IPS-NIHi11 (cell line): ENCODE measurements around the gene ARID1A.

Experiments used
- DNase-seq: peaks from one replicate; pipeline ENCODE4 v3.0.0; 2012; ENCODE audit warnings: mixed read lengths, low spot score

Gene ARID1A

DNA sequence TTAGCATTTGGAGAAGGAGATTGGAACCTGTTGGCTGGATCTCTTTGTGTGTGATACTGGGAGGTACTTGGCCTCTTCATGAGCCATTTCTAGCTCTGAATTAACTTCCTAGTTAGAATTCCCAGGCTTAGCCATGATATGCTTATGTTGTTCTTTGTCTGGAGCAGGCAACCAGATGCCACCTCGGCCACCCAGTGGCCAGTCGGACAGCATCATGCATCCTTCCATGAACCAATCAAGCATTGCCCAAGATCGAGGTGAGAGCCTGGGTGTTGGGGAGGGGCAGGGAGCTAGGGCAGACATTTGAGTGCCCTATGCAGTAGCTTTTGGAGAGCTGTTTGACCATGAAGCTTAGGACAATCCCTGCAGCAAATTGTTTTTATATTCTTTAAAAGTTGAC is 65.4 kb downstream of the ARID1A start:
- DNase-seq: no peak

DNA sequence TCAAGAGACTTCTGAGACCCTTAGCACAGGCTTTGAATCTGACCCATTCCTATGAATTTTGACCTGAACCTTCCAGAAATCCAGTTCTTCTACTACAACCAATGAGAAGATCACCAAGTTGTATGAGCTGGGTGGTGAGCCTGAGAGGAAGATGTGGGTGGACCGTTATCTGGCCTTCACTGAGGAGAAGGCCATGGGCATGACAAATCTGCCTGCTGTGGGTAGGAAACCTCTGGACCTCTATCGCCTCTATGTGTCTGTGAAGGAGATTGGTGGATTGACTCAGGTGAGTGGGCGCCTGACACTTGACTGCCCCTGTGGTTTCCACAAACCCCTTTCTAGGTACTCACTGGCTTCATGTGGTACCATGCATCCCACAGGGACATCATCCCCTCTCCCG is 71.9 kb downstream of the ARID1A start:
- no peak for DNase-seq

DNA sequence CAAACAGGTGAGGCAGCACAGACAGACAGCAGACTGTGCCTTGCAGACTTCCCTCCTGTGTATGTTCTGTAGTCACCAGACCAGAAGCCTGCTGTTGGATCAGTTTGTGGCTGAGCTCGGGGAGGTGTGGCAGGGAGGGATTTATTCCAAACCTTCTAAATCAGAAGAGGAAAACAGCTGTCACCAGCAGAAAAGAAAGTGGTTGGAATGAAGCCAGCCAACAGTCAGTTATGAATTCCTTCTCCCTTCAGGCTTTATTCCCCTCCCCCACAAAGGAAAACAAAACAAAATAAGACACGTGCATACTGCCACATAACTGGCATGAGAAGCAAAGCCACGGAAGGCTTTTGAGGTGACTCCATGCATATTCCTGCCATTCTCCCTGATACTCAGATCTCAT is 72.9 kb downstream of the ARID1A start:
- no peak for DNase-seq

DNA sequence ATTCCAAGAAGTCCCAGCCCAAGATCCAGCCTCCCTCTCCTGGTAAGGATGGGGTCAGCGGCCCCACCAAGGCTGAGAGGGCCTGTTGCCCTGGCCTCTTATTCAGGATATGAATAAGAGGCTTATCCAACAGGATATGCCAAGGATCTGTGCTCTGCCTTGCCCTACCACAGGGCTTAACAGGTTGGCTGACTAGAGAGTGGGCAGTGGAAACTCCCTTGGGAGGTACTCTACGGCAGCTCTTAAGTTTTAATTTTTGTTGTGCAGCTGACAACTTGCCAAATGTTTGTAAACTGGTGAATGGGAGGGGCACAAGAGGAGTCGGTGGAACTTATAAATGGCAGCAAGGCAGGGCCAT is 75.4 kb downstream of the ARID1A start:
- no peak for DNase-seq

DNA sequence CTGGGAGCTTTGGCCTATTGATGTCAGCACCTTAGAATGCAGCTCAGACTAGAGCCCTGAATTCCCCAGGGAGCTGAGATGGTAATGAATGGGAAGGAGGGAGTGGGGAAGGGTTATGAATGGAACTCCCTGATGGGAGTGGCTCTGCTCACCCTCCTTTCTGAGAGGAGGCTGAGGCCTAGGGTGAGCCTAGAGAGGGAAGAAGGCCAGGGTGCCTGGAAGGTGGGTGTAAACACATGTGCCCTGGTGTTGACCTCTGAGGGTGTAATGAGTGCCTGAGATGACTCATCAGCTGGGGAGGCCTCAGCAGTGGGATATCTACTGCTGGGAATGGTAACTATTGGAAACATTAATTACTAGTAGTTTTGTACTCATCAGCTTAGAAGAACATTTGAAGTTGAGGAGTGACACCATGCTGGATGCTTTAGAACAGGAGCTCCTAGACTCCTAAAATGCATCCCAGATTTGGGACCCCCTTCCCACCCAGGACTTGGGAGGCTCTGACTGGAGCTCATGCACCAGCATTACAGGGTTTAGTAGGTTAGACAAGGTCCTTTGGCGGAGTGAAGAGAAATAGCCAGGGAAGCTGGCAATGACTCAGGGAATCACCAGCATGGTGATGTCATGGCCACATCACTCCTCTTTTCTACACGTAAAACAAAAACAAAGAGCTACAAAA is 76.0 kb downstream of the ARID1A start:
- DNase-seq: peak; percentile 37

DNA sequence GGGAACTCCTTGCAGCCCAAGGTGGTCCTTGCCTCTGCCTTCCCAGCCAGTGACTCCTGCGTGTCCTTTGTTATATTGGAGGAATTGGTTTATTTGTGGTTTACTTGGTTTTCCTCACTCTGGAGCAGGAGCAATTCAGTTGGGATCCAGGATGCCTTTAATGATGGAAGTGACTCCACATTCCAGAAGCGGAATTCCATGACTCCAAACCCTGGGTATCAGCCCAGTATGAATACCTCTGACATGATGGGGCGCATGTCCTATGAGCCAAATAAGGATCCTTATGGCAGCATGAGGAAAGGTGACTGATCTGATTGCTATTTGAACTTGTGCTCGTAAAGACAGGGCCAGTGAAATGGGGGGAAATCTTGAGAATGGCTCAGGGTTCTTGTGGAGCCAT is 76.9 kb downstream of the ARID1A start:
- no peak for DNase-seq

DNA sequence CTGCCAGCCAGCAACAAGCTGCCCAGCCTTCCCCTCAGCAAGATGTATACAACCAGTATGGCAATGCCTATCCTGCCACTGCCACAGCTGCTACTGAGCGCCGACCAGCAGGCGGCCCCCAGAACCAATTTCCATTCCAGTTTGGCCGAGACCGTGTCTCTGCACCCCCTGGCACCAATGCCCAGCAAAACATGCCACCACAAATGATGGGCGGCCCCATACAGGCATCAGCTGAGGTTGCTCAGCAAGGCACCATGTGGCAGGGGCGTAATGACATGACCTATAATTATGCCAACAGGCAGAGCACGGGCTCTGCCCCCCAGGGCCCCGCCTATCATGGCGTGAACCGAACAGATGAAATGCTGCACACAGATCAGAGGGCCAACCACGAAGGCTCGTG is 78.6 kb downstream of the ARID1A start:
- DNase-seq: no peak

DNA sequence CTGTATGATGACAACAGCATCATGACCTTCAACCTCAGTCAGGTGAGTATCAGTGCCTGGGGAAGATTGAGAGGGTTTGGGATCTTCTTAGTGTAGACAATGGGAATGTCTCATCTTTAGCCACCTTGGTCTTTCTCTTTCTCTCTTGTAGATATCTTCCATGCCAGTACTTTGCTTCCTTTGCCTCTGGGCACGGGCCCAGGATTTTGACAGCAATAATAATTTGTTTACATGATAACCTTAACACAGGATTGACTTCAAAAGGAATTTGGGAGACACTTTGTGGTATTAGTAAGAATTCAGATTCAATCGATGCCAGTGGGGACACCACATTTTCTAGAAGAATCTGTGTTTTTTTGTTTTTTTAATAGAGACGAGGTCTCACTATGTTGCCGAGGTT is 79.9 kb downstream of the ARID1A start:
- DNase-seq: no peak

DNA sequence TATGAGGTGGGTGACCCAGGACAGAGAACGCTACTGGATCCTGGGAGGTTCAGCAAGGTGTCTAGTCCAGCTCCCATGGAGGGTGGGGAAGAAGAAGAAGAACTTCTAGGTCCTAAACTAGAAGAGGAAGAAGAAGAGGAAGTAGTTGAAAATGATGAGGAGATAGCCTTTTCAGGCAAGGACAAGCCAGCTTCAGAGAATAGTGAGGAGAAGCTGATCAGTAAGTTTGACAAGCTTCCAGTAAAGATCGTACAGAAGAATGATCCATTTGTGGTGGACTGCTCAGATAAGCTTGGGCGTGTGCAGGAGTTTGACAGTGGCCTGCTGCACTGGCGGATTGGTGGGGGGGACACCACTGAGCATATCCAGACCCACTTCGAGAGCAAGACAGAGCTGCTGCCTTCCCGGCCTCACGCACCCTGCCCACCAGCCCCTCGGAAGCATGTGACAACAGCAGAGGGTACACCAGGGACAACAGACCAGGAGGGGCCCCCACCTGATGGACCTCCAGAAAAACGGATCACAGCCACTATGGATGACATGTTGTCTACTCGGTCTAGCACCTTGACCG is 83.4 kb downstream of the ARID1A start:
- no peak for DNase-seq

DNA sequence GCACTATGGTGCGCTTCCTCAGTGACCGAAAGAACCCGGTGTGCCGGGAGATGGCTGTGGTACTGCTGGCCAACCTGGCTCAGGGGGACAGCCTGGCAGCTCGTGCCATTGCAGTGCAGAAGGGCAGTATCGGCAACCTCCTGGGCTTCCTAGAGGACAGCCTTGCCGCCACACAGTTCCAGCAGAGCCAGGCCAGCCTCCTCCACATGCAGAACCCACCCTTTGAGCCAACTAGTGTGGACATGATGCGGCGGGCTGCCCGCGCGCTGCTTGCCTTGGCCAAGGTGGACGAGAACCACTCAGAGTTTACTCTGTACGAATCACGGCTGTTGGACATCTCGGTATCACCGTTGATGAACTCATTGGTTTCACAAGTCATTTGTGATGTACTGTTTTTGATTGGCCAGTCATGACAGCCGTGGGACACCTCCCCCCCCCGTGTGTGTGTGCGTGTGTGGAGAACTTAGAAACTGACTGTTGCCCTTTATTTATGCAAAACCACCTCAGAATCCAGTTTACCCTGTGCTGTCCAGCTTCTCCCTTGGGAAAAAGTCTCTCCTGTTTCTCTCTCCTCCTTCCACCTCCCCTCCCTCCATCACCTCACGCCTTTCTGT is 84.6 kb downstream of the ARID1A start:
- no peak for DNase-seq

DNA sequence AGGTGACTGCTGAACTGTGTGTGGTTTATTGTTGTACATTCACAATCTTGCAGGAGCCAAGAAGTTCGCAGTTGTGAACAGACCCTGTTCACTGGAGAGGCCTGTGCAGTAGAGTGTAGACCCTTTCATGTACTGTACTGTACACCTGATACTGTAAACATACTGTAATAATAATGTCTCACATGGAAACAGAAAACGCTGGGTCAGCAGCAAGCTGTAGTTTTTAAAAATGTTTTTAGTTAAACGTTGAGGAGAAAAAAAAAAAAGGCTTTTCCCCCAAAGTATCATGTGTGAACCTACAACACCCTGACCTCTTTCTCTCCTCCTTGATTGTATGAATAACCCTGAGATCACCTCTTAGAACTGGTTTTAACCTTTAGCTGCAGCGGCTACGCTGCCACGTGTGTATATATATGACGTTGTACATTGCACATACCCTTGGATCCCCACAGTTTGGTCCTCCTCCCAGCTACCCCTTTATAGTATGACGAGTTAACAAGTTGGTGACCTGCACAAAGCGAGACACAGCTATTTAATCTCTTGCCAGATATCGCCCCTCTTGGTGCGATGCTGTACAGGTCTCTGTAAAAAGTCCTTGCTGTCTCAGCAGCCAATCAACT is 85.5 kb downstream of the ARID1A start:
- DNase-seq: no peak

DNA sequence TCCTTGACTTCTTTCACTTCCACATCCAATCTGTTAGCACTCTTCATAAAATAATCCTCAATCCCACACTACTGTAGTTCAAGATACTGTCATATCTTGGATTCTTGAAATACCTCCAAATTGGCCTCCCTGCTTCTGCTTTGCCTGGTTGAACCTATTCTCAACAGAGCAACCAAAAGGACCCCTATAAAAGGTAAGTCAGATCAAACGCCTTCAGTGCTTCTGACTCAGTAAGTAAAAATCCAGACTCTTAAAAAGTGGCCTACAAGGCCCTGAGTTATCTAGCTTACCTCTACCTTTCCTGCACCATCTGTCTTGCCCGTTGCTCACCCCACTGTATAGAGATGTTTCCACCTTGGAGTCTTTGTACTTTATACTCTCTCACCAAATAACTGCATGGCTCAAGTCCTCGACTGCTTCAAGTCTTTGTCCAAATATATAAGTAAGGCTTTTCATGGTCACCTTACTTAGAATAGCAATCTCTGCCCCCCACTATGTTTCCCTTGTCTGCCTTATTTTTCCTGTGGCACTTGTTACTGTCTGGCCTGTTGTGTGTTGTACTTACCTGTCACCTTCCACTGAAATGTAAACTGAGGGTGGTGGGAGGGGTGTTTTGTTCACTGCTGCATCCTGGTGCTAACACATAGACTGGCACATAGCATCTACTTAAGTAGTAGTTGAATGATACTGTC is 86.9 kb downstream of the ARID1A start:
- no peak for DNase-seq

DNA sequence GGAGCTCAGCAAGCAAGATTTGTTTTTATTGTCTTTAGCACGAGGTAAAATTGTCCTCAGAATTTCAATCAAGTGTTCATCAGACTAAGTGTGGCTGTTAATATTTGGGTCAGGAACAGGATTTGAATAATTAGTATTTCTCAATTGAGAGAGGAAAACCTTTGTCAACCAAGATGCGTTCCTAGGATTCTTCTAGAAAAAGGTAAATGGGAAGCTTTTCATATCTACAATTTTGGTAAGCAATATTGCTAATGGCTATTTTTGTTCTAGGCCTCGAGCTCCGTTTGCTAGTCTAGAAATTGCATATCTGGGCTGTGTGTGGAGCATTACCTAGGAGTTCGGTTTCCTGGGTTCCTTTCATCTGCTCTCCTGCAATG is 87.8 kb downstream of the ARID1A start:
- DNase-seq: no peak

DNA sequence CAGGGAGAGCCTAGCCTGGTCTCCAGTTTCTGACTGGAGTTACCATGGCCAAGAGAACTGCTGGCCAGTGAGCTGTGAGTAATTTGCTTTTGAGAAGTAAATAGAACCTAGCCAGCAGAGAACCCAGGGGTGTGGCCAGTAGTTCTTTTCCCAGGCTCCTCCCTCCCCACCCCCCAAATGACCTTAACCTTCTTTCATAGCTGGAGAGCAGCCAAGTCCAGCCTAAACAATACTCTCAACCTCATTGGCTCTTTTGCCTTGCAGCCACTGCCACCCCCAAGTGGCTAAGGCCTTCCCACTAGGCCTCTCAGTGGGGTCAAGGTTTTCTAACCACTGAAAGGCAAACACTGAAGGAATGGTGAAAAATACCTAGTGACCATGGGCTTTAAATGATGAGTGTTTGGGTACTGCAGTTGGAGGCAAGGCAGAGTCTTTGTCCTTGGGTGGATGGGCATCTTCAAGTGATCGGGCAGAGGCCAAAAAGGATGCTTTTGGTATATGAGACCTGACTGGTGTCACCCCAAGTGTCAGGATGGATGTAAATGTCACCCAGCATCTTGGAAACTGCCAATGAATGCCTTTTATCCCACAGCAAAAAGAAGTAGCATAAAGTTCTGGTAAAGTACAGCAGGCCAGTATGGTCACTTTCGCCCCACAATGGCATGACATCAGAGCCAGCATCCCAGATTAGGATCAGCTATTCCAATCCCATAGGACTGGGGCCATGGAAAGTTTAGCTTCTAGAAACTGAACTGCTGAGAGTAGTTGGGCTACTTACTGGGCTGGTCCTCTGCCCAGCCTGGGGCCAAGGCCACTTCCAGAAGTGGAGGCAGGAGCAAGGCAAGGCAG is 88.4 kb downstream of the ARID1A start:
- DNase-seq: peak; percentile 57

DNA sequence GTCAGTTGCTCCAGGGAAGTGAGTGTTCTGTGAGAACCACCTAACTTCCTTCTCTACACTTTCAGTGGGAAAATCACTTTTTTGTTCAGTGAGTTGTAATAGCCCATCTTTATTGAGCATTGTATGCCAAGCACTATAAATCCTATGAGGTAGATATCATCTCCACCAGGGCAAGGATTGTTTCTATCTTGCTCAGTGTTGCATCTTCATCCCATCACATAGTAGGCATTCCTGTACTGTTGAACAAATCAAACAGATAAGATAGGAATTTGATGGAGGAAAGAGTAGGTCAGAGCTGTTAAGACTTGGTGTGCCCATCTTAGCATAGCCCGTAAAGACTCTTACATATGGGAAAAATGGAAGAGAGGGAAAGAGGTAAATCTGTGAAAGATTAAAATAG is 89.1 kb downstream of the ARID1A start:
- DNase-seq: no peak

DNA sequence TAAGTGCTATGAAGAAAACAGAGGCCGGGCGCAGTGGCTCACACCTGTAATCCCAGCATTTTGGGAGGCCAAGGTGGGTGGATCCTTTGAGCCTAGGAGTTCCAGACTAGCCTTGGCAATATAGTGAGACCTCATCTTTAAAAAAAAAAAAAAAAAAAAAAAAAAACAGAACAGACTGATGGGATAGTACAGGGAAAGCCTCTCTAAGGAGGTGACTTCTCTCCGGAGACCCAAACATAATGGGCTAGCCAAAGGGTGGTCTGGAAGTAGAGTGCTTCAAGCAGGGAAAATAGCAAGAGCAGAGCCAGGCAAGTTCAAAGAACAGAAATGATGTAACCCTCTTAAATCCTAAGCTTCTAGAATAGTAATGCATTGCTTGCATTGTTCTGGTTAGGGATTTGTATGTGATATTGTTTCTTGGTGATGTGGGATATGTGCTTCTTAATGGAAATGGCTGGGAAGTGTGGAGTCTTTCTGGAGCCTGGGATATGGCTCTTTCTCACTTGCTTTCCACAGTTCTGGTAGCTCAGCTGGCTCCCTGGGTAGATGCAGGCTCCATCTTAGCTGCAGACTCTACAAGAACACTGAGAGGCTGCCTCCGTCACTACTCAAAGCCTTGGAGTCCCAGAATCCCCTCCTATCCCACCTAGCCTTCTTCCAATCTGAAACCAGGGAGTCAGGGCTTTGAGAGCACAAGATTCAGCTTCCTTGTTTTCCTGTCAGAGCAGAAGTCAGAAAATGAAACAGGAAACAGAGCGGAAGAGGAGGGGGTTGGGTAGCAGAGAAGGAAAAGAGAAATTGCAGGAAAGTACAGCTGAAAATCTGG is 90.0 kb downstream of the ARID1A start:
- no peak for DNase-seq

DNA sequence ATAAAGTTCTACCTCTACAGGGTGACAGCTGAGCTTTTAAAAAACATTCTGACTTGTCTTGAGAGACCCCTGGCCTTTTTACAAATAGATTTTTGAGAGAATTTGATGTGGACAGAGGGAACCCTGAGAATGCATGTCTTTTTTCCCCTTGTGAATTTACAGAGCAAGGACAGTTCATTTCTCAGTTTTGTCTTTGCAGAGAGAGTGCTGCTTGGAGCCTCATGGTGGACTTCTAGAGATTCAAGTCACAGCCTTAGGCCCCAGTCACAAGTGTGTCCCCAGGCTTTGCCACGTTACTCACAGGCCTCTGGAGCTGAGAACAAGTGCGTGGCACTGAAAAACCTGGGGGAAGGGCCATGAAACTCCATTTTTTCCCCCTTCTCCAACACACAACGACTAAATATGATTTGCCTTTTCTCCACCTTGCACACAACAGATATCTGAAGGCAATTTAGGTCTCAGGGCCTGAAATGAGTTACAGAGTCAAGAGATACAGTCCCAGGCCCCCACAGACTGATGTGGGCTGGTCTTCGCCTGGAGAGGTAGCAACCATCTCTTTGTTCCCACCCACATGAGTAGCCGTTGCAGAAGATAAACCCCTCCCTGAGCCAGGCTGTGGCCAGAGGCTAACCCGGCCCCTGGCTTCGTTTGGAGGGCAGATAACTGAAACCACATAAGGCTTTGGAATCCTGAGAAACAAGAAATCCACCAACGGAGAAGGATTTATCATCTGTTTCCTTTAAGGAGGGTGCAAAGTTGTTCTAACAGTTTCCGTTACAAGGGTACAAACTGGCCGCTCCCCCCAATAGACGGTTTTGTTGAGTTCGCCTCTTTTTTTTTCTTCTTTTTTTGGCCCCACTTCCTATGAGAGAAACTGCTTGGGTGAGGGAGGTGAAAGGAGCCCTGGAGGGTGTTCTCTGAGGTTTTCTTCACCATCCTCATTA is 90.9 kb downstream of the ARID1A start:
- DNase-seq: peak; percentile 62

DNA sequence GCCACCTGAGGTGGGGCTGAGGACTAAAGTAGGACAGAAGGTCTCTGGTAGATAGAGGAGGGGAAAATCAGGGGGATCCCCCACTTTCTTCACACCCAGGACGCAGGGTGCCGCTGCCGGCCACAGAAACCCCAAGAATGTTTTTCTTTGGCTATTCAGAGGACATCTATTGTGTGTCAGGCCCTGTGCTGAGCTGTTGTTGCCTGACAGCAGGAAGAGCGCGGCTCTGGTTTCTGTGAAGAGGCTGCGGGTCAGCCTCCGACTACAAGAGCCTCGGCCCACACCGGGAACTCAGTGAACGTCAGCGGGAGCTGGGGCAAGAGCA is 91.5 kb downstream of the ARID1A start:
- DNase-seq: peak; percentile 40

DNA sequence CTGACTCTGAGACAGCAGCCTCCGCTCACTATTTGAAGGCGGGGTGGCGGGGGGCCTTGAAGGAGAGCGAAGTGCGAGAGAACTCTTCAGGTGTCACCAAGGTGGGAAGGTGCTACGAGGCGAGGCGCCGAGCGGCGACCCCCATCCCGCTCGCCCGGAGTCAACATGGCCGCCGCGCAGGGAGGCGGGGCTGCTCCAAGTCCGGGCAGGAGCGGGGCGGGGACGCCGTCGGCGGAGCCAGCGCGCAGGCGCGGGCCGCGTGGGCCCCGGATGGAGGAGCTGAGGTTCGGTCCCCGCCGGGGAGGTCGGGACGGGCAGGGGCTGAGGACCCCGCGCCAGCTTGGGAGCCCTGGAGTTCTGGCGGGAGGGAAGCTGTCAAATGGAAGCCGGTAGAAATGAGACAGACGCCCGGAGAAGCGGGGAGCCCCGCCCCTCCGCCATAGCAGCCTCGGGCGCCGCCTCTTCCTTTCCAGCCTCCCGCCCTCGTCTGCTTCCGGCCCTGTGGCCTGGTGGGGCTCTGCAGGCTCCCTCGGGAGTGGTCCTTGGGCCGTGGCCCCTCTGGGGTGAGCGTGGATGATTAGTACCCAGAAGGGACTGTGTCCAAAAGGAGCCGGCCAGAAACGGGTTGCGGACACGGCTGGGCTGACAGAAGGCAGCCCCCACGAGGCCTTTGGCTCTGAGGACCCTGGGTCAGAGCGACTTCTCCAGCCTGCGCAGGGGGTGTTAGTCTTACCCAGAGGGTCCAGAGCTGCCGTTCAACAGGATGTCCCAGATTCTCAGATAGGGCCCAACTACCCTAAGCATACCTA is 92.1 kb downstream of the ARID1A start, which contains the start of gene PIGV:
PIGV (plus strand) TSS at position 245 of the 809 bp plus-strand sequence. CDS start 2,866 bp downstream, outside the sequence.
- peak; percentile 94 for DNase-seq
